Natural killer cell treated with Interleukin-12 subunit alpha and Interleukin-12 subunit beta and Interleukin-15 and Interleukin-18, amount 100 ng/mL, for 72 hours (primary cell): Measurements from ENCODE around the gene DPM2. TPM values are rescaled to one million over a fixed set of nuclear protein-coding genes. Genes with fewer than 3 reads are reported as not detected.
A peak's percentile ranks its signal among the peaks of the same experiment; 100 is the strongest.

Experiments used
- ATAC-seq, 2 donors: fragments of 150-1000 bp; cut with Tn5 transposase in 1 of 2; sonication (Bioruptor Pico), chemical (Tn5 transposase) in 1 of 2; 2 replicates each; pipeline ENCODE4 v1.10.0; 2021
- DNase-seq: peaks from one replicate; pipeline ENCODE4 v3.0.0; 2022; ENCODE audit warnings: low spot score
- H3K27ac Mint-ChIP-seq, 2 donors: 1 replicate in 1 of 2; 2 replicates in 1 of 2; pipeline ENCODE4 v1.8.0; 2022; ENCODE audit warnings: mixed read lengths in 2 of 2, mild to moderate bottlenecking in 1 of 2, moderate library complexity in 1 of 2
- H3K27me3 Mint-ChIP-seq, 2 donors: 1 replicate in 1 of 2; 2 replicates in 1 of 2; pipeline ENCODE4 v1.8.0; 2022; ENCODE audit warnings: mixed read lengths in 2 of 2
- H3K36me3 Mint-ChIP-seq: one replicate; pipeline ENCODE4 v1.8.0; 2022; ENCODE audit warnings: mixed read lengths
- H3K4me1 Mint-ChIP-seq, 2 donors: 1 replicate in 1 of 2; 2 replicates in 1 of 2; pipeline ENCODE4 v1.8.0; 2022; ENCODE audit warnings: low read depth in 2 of 2, mixed read lengths in 2 of 2, mild to moderate bottlenecking in 1 of 2
- H3K4me3 Mint-ChIP-seq: one replicate; pipeline ENCODE4 v1.8.0; 2022; ENCODE audit warnings: mixed read lengths
- H3K9me3 Mint-ChIP-seq: 2 replicates; pipeline ENCODE4 v1.8.0; 2022; ENCODE audit warnings: mixed read lengths
- total RNA-seq, 2 donors: library from RNA; stranded (reverse); gene quantifications; one replicate each; pipeline ENCODE4 v1.2.3, GENCODE V29; 2022

DPM2 gene
- total RNA-seq, 2 donors from 2014 or later, result 47.9 to 74.4 TPM

GRCh38 chr9:127930231-127931091 is 7.2 kb downstream of the DPM2 start, which contains the start of gene PIP5KL1:
Gene PIP5KL1, minus strand, starts transcription at chr9:127930777. Its CDS starts 25 bp downstream, at chr9:127930752.
- ATAC-seq (peak; percentile 89 to 94), DNase-seq (peak; percentile 88)
- Mint-ChIP-seq H3K4me3 (peak within 1 kb of the TSS; percentile 77), H3K9me3 (no peaks in the 10 kb centered on the region), H3K27ac (peak within 1 kb of the TSS in 1 of 2 donors; percentile 41), H3K27me3 (peaks cover 7 to 9% of the 10 kb centered on the region in 2 donors), H3K36me3 (no peaks in the 10 kb centered on the region), H3K4me1 (peaks cover 24% of the 10 kb centered on the region in 2 donors)

DNA sequence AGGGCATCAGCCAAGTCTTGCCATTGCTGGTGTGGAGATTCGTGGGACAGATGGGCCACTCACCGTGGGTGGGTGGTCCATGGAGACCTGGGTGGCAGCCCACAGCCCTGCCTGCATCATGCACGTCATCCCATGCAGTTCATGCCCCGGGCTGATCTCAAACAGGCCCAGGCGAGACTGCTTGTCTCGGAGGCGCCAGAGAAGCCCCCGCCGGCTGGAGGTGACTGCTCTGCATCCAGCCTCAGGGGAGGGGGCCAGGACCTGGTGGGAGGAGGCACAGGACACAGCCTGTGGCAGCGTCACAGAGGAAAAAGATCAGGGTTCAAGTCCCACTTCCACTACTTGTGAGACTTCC is 8.1 kb downstream of the DPM2 start:
- Mint-ChIP-seq H3K27me3 (peaks cover 14% of the 10 kb centered on the region in 2 donors), H3K36me3 (no peaks in the 10 kb centered on the region), H3K4me1 (peaks cover 19 to 21% of the 10 kb centered on the region in 2 donors), H3K4me3 (peak overlapping the region; percentile 45), H3K27ac (no peak overlapping the region), H3K9me3 (no peaks in the 10 kb centered on the region)
- no peak for DNase-seq
- no peak for ATAC-seq

DNA sequence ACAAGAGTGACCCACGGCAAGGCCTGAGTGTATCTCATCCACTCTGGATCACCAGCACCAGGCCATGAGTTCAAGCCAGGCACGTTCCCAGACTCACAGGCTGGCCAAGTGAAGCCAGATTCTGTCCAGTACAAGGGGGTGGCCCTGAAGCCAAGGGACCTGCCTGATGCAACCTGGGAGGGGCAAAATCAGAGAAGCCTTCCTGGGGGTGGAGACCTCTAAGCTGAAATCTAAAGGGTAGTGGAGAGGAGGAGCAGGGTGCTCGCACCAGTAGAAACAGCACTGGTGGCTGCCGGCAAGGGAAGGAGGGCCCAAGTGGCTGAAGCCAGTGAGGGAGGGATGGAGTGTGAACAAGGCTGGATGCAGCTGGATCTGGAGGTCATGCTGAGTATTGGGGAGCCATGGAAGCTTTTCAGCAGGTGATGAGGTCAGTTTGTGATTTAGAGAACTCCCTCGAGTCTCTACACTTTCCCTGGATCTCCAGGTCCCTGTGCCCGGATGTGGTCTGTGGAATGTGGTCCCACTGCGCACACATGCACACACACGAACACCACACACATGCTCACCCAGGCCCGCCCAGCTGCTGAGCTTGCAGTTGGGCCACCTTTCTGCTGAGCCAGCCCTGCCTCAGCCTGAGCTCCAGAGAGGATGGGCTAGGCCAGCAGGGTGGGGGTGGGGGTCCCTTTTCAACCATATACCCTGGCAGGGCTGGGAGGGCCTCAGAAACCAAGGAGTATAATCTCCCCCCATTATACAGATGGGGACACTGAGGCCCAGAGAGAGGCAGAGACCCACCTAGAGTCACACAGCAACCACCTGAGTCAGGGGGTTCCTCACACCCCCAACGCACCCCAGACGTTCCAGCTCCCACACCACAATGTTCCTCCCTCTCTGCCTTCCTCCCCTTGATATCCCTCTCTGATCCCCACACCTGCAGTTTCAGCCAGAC is 8.7 kb downstream of the DPM2 start:
- Mint-ChIP-seq H3K4me1 (peaks cover 15 to 17% of the 10 kb centered on the region in 2 donors), H3K36me3 (no peaks in the 10 kb centered on the region), H3K4me3 (peak overlapping the region; percentile 15), H3K27ac (no peak overlapping the region), H3K27me3 (peaks cover 15% of the 10 kb centered on the region in 2 donors), H3K9me3 (no peaks in the 10 kb centered on the region)
- DNase-seq, result no peak
- no peak for ATAC-seq

GRCh38 chr9:127927988-127928675 is 9.5 kb downstream of the DPM2 start:
- Mint-ChIP-seq H3K4me3 (peak overlapping the region; percentile 15), H3K27me3 (peaks cover 15 to 17% of the 10 kb centered on the region in 2 donors), H3K9me3 (no peaks in the 10 kb centered on the region), H3K36me3 (no peaks in the 10 kb centered on the region), H3K27ac (no peak overlapping the region), H3K4me1 (peaks cover 15 to 16% of the 10 kb centered on the region in 2 donors)
- no peak for ATAC-seq
- DNase-seq, result no peak

GRCh38 chr9:127927201-127927987 is 10.3 kb downstream of the DPM2 start:
- ATAC-seq (peak; percentile 31 to 41), DNase-seq (no peak)
- no peak overlapping the region for H3K27ac Mint-ChIP-seq
- no peaks in the 10 kb centered on the region for H3K36me3 Mint-ChIP-seq
- peaks cover 15 to 17% of the 10 kb centered on the region in 2 donors for H3K27me3 Mint-ChIP-seq
- no peak overlapping the region for H3K4me3 Mint-ChIP-seq
- H3K4me1 Mint-ChIP-seq, result peaks cover 13 to 15% of the 10 kb centered on the region in 2 donors
- H3K9me3 Mint-ChIP-seq, result no peaks in the 10 kb centered on the region

- ATAC-seq, result no peak
- Mint-ChIP-seq H3K4me3 (no peak overlapping the region), H3K9me3 (no peaks in the 10 kb centered on the region), H3K27ac (no peak overlapping the region), H3K36me3 (no peaks in the 10 kb centered on the region), H3K27me3 (peaks cover 15 to 17% of the 10 kb centered on the region in 2 donors), H3K4me1 (peaks cover 13 to 15% of the 10 kb centered on the region in 2 donors)
- no peak for DNase-seq
Measured at GRCh38 chr9:127926906-127927200, 10.8 kb downstream of the DPM2 start.

GRCh38 chr9:127925959-127926905 is 11.4 kb downstream of the DPM2 start:
- no peak overlapping the region for H3K4me3 Mint-ChIP-seq
- no peaks in the 10 kb centered on the region for H3K9me3 Mint-ChIP-seq
- no peak for ATAC-seq
- no peak for DNase-seq
- no peak overlapping the region for H3K27ac Mint-ChIP-seq
- H3K27me3 Mint-ChIP-seq, result peaks cover 15 to 17% of the 10 kb centered on the region in 2 donors
- H3K4me1 Mint-ChIP-seq, result peaks cover 10 to 13% of the 10 kb centered on the region in 2 donors
- no peaks in the 10 kb centered on the region for H3K36me3 Mint-ChIP-seq

DNA sequence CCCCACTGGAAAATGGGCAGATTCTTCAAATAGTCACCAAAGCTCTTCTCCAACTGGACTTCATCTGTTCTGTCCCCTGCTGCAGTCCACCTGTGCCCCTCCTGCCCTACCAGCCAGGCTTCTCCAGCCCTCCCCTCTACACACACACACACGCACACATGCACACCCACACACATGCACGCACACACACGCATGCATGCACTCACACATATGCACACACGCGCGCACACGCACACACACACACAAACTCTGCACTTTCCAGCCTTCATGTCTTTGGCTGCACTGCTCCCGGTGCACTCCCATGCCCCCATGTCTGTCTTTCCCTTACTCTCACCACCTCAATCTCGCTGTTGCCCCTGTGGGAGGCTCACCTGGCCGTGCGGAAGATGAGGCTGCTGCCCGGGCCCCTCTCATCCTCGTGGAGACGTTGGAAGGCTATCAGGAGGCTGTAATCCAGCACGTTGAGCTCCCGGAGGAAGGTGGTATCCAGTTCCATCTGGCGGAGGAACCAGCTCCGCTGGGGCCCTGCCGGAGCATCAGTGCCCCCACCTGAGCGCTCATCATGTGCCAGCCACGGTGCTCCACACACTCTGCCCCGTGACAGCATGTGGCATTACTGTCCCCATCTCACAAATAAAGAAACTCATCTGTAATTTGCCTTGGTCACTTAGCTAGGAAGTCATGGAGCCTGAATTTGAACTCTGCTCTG is 12.8 kb downstream of the DPM2 start:
- peaks cover 5 to 10% of the 10 kb centered on the region in 2 donors for H3K4me1 Mint-ChIP-seq
- no peak overlapping the region for H3K4me3 Mint-ChIP-seq
- no peak overlapping the region for H3K27ac Mint-ChIP-seq
- H3K27me3 Mint-ChIP-seq, result peaks cover 15 to 17% of the 10 kb centered on the region in 2 donors
- DNase-seq (no peak), ATAC-seq (no peak)
- H3K36me3 Mint-ChIP-seq, result no peaks in the 10 kb centered on the region
- H3K9me3 Mint-ChIP-seq, result no peaks in the 10 kb centered on the region

GRCh38 chr9:127923771-127924170 is 13.9 kb downstream of the DPM2 start:
- Mint-ChIP-seq H3K9me3 (no peaks in the 10 kb centered on the region), H3K4me1 (peaks cover 16 to 18% of the 10 kb centered on the region in 2 donors), H3K27ac (no peak overlapping the region), H3K36me3 (no peaks in the 10 kb centered on the region), H3K4me3 (no peak overlapping the region), H3K27me3 (peaks cover 15 to 16% of the 10 kb centered on the region in 2 donors)
- no peak for ATAC-seq
- no peak for DNase-seq

DNA sequence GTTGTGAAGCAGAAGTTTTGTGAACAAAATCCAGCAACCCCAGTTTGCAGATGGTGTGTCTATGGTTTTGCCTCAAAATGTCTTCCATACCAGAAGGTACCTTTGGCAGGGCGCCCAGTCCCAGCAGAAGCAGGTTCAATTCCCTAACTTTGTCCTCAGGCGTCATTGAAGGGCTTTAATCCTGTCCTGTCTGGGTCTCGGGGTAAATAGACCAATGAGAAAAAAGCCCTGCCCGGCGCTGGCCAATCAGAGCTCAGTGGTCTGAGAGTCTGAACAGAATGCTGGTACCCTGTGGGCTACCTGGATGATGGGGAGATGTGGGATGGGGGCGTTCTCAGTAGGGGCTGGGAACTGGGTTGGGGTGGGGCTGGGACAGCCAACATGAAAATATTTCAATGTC is 14.6 kb downstream of the DPM2 start:
- no peaks in the 10 kb centered on the region for H3K9me3 Mint-ChIP-seq
- ATAC-seq (no peak), DNase-seq (no peak)
- no peaks in the 10 kb centered on the region for H3K36me3 Mint-ChIP-seq
- H3K4me1 Mint-ChIP-seq, result peaks cover 23% of the 10 kb centered on the region in 2 donors
- H3K27me3 Mint-ChIP-seq, result peaks cover 13 to 15% of the 10 kb centered on the region in 2 donors
- H3K27ac Mint-ChIP-seq, result no peak overlapping the region
- no peak overlapping the region for H3K4me3 Mint-ChIP-seq

DNA sequence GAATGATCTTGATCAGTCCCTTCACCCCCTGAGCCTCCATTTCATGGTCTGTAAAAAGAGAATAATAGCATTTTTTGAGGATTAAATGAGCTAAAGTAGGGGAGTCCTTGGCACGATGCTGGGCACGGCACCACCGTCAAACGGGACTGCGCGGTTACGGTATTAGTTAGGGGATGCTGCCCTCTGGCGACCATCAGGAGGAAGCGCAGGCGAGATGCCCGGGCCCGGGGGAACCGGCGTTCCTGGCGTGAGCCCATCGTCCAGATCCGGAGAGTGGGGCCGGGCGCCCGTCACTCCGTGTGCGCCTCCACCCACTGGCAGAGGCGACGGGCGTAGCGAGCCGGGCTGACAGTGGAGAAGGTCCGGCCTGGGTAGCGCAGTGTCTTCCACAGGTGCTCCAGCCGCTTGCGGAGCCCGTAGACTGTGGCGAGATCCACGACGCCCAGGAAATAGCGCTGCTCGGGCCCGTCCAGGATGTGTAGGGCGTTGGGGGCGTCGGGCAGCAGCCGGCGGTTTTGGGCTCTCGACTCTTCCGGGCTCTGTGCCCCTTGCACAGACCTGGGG is 16.0 kb downstream of the DPM2 start:
- peak; percentile 82 for DNase-seq
- H3K9me3 Mint-ChIP-seq, result no peaks in the 10 kb centered on the region
- peak; percentile 56 to 57 for ATAC-seq
- H3K27me3 Mint-ChIP-seq, result peaks cover 13 to 15% of the 10 kb centered on the region in 2 donors
- no peaks in the 10 kb centered on the region for H3K36me3 Mint-ChIP-seq
- peaks cover 29 to 33% of the 10 kb centered on the region in 2 donors for H3K4me1 Mint-ChIP-seq
- H3K4me3 Mint-ChIP-seq, result peak overlapping the region; percentile 36
- H3K27ac Mint-ChIP-seq, result no peak overlapping the region
